Peyer's patch (tissue), 4 donors: ENCODE data around the gene PTRH1.

ENCODE experiments used
- POLR2A ChIP-seq, 2 donors: fragments of 450-650 bp; IDR thresholded peaks; one replicate each; pipeline ENCODE4 v1.5.1; 2017; ENCODE audit warnings: antibody characterized with exemption in 2 of 2, mild to moderate bottlenecking in 2 of 2, moderate library complexity in 2 of 2
- TF ChIP-seq, protein P1 (sequence below), 6 experiments: fragments of 450-650 bp in 4 of 6; fragments of 200-600 bp in 2 of 6; sonication (generic) in 1 of 6; IDR thresholded peaks; one replicate each; pipeline ENCODE4 v1.5.1; 2017 to 2019; ENCODE audit warnings: antibody characterized with exemption in 6 of 6, mild to moderate bottlenecking in 3 of 6, moderate library complexity in 1 of 6

DNA sequence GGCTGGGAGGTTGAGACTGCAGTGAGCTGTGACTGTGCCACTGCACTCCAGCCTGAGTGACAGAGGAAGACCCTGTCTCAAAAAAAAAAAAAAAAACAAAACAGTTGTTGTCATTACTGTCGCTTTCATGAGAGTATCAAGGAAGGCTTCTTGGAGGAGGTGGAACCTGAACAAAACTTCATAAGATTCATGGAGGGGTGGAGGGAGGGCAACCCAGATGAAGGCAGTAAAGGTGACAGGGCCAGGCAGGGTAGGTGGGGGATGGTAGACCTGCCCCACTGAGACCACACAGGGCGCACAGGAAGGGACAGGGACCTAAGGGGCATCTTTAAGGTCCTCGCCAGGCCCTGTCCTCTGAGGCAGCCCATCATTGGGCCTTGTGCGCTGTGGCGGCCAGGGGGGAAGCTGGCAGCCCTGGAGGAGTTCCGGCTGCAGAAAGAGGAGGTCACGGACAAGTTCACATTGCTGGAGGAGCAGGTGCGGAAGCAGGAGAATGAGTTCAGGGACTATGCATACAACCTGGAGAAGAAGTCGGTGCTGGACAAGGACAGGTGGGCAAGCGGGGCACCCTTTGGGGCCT, 5.2 kb downstream of the PTRH1 start:
- TF ChIP-seq POLR2A (IDR thresholded peaks at IDR 0.05) = no peak
- TF ChIP-seq, protein P1, sequence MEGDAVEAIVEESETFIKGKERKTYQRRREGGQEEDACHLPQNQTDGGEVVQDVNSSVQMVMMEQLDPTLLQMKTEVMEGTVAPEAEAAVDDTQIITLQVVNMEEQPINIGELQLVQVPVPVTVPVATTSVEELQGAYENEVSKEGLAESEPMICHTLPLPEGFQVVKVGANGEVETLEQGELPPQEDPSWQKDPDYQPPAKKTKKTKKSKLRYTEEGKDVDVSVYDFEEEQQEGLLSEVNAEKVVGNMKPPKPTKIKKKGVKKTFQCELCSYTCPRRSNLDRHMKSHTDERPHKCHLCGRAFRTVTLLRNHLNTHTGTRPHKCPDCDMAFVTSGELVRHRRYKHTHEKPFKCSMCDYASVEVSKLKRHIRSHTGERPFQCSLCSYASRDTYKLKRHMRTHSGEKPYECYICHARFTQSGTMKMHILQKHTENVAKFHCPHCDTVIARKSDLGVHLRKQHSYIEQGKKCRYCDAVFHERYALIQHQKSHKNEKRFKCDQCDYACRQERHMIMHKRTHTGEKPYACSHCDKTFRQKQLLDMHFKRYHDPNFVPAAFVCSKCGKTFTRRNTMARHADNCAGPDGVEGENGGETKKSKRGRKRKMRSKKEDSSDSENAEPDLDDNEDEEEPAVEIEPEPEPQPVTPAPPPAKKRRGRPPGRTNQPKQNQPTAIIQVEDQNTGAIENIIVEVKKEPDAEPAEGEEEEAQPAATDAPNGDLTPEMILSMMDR (IDR thresholded peaks at IDR 0.05) = no peak
